ENCODE measurements around the gene SH3GL3. TPM values are rescaled to one million over a fixed set of nuclear protein-coding genes. Genes with fewer than 3 reads are reported as not detected.

SH3GL3 gene
- total RNA-seq, 4 donors from 2014 or later: 0.40 TPM; not detected in 3

DNA sequence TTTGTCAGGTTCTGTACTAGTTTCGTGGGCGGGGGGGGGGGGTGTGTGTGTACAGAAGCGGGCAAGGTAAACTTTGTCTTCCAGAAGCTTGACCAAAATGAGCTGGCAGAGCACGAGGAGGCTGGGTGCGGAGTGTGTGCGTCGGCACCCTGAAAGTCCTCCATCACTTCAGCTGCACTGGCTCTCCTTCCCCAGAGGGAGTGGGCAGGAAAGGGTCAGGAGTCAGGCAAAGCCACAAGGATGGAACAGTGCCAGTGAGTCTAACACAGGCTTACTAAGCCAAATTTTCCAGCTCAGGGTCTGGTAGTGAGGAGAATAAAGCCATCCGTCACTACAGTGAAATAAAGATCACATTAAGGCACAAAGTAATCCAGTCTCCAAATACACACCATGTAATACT is 11.9 kb upstream of the SH3GL3 start:
- Histone ChIP-seq H3K36me3 (no peaks in the 10 kb centered on the region), H3K27ac (no peak overlapping the region), H3K9me3 (no peaks in the 10 kb centered on the region), H3K27me3 (no peaks in the 10 kb centered on the region), H3K4me1 (peaks cover 0 to 8% of the 10 kb centered on the region in 2 donors), H3K4me3 (replicated peaks in 1 of 3) (no peak overlapping the region)
- DNase-seq: no peak
- intact Hi-C loops (cut with DNase I): loop anchor here (5.0 kb wide), 1 partner anchor 122 kb away; no protein-coding TSS in a partner anchor
- TF ChIP-seq, protein P1, sequence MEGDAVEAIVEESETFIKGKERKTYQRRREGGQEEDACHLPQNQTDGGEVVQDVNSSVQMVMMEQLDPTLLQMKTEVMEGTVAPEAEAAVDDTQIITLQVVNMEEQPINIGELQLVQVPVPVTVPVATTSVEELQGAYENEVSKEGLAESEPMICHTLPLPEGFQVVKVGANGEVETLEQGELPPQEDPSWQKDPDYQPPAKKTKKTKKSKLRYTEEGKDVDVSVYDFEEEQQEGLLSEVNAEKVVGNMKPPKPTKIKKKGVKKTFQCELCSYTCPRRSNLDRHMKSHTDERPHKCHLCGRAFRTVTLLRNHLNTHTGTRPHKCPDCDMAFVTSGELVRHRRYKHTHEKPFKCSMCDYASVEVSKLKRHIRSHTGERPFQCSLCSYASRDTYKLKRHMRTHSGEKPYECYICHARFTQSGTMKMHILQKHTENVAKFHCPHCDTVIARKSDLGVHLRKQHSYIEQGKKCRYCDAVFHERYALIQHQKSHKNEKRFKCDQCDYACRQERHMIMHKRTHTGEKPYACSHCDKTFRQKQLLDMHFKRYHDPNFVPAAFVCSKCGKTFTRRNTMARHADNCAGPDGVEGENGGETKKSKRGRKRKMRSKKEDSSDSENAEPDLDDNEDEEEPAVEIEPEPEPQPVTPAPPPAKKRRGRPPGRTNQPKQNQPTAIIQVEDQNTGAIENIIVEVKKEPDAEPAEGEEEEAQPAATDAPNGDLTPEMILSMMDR (IDR thresholded peaks at IDR 0.05): no peak
- no peak for TF ChIP-seq POLR2A (IDR thresholded peaks at IDR 0.05)
- WGBS, 2 donors: 58 to 59% methylated on average over 8 of the region's 8 CpGs

DNA sequence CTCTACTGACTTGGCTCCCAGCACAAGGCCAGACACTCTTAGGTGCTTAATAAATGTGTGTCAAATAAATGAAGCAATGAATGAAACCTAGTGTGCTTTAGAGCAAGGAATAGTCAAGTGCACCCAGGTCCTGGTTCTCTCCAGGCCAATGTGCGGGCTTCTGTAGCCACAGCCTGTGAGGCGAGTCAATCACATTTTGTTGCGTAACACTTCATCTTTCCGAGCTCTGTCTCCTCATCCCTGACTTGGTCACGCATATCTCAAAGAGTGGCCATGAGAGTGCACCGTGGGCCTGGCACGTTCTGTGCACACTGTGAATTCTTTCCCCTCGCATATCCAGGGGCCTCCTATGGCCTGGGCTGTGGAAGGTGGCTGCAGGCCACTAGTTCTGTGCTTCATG is 11.4 kb upstream of the SH3GL3 start:
- H3K9me3 ChIP-seq: no peaks in the 10 kb centered on the region
- intact Hi-C loops (cut with DNase I): loop anchor here (5.0 kb wide), 1 partner anchor 122 kb away; no protein-coding TSS in a partner anchor
- no peak overlapping the region for H3K4me3 ChIP-seq (replicated peaks in 1 of 3)
- WGBS, 2 donors: 69% methylated on average over 8 of the region's 8 CpGs
- peaks cover 0 to 8% of the 10 kb centered on the region in 2 donors for H3K4me1 ChIP-seq
- DNase-seq: no peak
- no peak overlapping the region for H3K27ac ChIP-seq
- no peak for TF ChIP-seq POLR2A (IDR thresholded peaks at IDR 0.05)
- TF ChIP-seq, protein P1 (IDR thresholded peaks at IDR 0.05): no peak
- H3K36me3 ChIP-seq: no peaks in the 10 kb centered on the region
- H3K27me3 ChIP-seq: no peaks in the 10 kb centered on the region

DNA sequence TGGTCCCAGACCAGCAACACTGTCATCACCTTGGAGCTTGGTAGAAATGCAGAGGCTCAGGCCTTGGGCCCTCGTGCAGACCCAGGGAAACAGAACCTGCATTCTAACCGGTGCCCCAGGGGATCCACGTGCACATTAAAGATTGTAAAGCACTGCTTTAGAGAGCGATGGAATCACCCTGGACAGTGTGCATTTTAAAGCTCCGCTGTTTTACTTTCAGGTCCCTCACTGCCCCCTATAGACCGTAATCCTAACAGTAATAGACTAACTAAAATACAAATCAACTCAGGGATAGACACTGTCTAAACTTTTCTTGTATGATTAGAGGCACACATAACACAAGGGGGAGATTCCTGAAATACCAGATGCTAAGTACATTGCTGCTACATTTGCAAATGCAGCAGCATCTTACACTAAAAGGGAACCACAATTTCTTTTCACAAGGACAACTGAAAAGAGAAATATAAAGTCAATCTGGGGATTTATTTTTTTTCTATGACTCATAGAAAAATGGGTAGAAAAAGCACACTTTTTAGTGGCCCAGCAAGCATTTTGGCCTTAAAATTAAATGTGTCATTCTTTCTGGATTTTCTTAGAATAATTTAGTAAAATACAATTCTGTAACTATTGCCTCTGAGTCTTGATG is 10.5 kb upstream of the SH3GL3 start:
- no peaks in the 10 kb centered on the region for H3K9me3 ChIP-seq
- H3K36me3 ChIP-seq: no peaks in the 10 kb centered on the region
- no peak for DNase-seq
- no peak for TF ChIP-seq POLR2A (IDR thresholded peaks at IDR 0.05)
- TF ChIP-seq, protein P1 (IDR thresholded peaks at IDR 0.05): no peak
- no peak overlapping the region for H3K27ac ChIP-seq
- intact Hi-C loops (cut with DNase I): loop anchor here (5.0 kb wide), 1 partner anchor 121 kb away; no protein-coding TSS in a partner anchor
- whole genome bisulfite sequencing, 2 donors: 6 to 8% methylated on average over 6 of the region's 6 CpGs
- H3K4me3 ChIP-seq (replicated peaks in 1 of 3): no peak overlapping the region
- H3K4me1 ChIP-seq: peaks cover 0 to 8% of the 10 kb centered on the region in 2 donors
- no peaks in the 10 kb centered on the region for H3K27me3 ChIP-seq

DNA sequence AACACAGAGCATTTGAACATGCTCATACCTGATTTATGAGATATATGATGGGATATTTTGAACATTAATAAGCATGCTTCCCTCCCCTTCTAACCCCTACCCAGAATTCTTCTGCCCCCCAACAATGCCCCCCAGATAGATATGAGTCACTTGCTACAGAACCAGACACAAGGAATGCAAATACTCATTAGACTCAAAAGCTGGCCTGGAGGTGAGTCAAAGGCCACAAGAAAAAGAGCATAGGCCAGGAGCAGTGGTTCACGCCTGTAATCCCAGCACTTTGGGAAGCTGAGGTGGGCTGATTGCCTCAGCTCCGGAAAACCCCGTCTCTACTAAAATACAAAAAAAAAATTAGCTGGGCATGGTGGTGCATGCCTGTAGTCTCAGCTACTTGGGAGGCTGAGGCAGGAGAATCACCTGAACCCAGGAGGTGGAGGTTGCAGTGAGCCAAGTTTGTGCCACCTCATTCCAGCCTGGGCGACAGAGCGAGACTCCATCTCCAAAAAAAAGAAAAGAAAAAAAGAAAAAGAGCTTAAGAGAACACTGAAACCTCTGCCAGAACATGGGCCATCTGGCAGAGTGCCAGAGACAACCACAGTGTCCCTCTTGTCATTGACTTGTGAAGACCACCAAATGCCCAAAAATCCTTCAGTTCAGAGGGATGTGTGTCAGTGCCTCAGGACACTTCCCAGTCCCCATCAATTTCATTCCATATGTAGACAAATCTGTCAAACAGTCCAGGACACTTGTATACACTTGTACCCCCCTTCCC is 3.9 kb upstream of the SH3GL3 start:
- H3K4me3 ChIP-seq (replicated peaks in 1 of 3): no peak overlapping the region
- no peak for TF ChIP-seq POLR2A (IDR thresholded peaks at IDR 0.05)
- TF ChIP-seq, protein P1 (IDR thresholded peaks at IDR 0.05): no peak
- no peaks in the 10 kb centered on the region for H3K36me3 ChIP-seq
- peaks cover 11 to 15% of the 10 kb centered on the region in 2 donors for H3K4me1 ChIP-seq
- 93% methylated on average over 5 of the region's 5 CpGs for WGBS, 2 donors
- H3K27ac ChIP-seq: no peak overlapping the region
- intact Hi-C loops (cut with DNase I): no loop called here
- no peaks in the 10 kb centered on the region for H3K9me3 ChIP-seq
- no peak for DNase-seq
- peaks cover 5% of the 10 kb centered on the region for H3K27me3 ChIP-seq

DNA sequence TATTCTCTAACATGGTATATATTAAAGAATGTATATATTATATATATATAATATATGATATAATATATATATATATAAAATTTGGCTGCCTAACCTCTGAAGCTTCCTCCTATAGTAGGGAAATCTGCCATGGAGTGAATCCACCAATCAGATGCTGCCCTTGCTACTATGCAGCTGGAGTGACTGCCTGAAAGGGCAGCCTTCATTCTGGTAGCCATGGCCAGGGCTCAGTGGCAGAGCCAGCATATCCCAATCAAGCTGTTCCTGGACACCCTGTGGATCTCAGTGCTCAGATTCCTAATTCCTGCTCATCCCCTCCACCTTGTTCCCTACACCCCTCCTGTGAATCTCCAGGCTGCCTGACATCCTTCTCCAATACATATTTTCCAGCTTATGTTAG is 2.2 kb upstream of the SH3GL3 start:
- TF ChIP-seq POLR2A (IDR thresholded peaks at IDR 0.05): no peak
- TF ChIP-seq, protein P1 (IDR thresholded peaks at IDR 0.05): no peak
- intact Hi-C loops (cut with DNase I): no loop called here
- Histone ChIP-seq H3K9me3 (no peaks in the 10 kb centered on the region), H3K27me3 (peaks cover 5% of the 10 kb centered on the region), H3K4me3 (replicated peaks in 1 of 3) (no peak overlapping the region), H3K36me3 (no peaks in the 10 kb centered on the region), H3K4me1 (peaks cover 10 to 11% of the 10 kb centered on the region in 2 donors), H3K27ac (no peak overlapping the region)
- no peak for DNase-seq
